ENCODE measurements around the gene DAZAP1.
A peak's percentile ranks its signal among the peaks of the same experiment; 100 is the strongest.

Gene DAZAP1

GRCh38 chr19:1461862-1462261 lies 54.5 kb downstream of the DAZAP1 start:
- DNase-seq: no peak

GRCh38 chr19:1465191-1466016 lies 58.0 kb downstream of the DAZAP1 start:
- no peak for DNase-seq

- no peak for DNase-seq
Observed at GRCh38 chr19:1466018-1466460, 58.7 kb downstream of the DAZAP1 start.

GRCh38 chr19:1466461-1467214 lies 59.3 kb downstream of the DAZAP1 start:
- DNase-seq: no peak

- DNase-seq: no peak
Observed at GRCh38 chr19:1467215-1467489, 59.8 kb downstream of the DAZAP1 start.

GRCh38 chr19:1467490-1468273 lies 60.3 kb downstream of the DAZAP1 start:
- DNase-seq: no peak

GRCh38 chr19:1468274-1468820 lies 61.0 kb downstream of the DAZAP1 start:
- DNase-seq: no peak

- DNase-seq: no peak
Observed at GRCh38 chr19:1468821-1469254, 61.5 kb downstream of the DAZAP1 start.

- DNase-seq: no peak
Observed at GRCh38 chr19:1469255-1470054, 62.1 kb downstream of the DAZAP1 start.

GRCh38 chr19:1470055-1470304 lies 62.6 kb downstream of the DAZAP1 start:
- no peak for DNase-seq

- DNase-seq: peak; percentile 32
Observed at GRCh38 chr19:1470305-1471009, 63.1 kb downstream of the DAZAP1 start.

- DNase-seq: no peak
Observed at GRCh38 chr19:1471010-1471514, 63.7 kb downstream of the DAZAP1 start.

- DNase-seq: no peak
Observed at GRCh38 chr19:1471515-1472160, 64.3 kb downstream of the DAZAP1 start.

- no peak for DNase-seq
Observed at GRCh38 chr19:1472231-1473084, 65.1 kb downstream of the DAZAP1 start.

- DNase-seq: no peak
Observed at GRCh38 chr19:1473085-1473851, 65.9 kb downstream of the DAZAP1 start.

- DNase-seq: no peak
Observed at GRCh38 chr19:1474011-1474764, 66.8 kb downstream of the DAZAP1 start.

- no peak for DNase-seq
Observed at GRCh38 chr19:1474765-1475351, 67.5 kb downstream of the DAZAP1 start.

GRCh38 chr19:1475751-1476437 lies 68.5 kb downstream of the DAZAP1 start:
- DNase-seq: no peak
